GM19239 (cell line): ENCODE measurements around the gene SLC2A8.

ENCODE experiments used
- DNase-seq: peaks from one replicate; pipeline ENCODE4 v3.0.0; 2011; ENCODE audit warnings: low spot score; ENCODE audit not compliant: insufficient read length
- FAIRE-seq: peaks from 2 replicates; lab custom pipeline; 2011; peaks lifted over from hg19 to GRCh38; lab: Jason Lieb, UNC

The SLC2A8 gene

GRCh38 chr9:127423476-127423933, 26.5 kb downstream of the SLC2A8 start:
- FAIRE-seq = no peak
- DNase-seq = no peak

GRCh38 chr9:127423934-127424675, 27.1 kb downstream of the SLC2A8 start, which contains the start of gene ZNF79:
Gene ZNF79 (plus strand): TSS chr9:127424382. CDS start chr9:127424788, 406 bp downstream.
- peak; percentile 95 for FAIRE-seq
- DNase-seq = peak; percentile 93

- FAIRE-seq (no peak), DNase-seq (no peak)
These were observed 27.7 kb downstream of the SLC2A8 start for GRCh38 chr9:127424676-127424999.

GRCh38 chr9:127426756-127427155, 29.8 kb downstream of the SLC2A8 start:
- FAIRE-seq (no peak), DNase-seq (no peak)

- no peak for FAIRE-seq
- no peak for DNase-seq
These were observed 31.4 kb downstream of the SLC2A8 start for GRCh38 chr9:127428348-127428747.

- no peak for FAIRE-seq
- DNase-seq = no peak
These were observed 33.4 kb downstream of the SLC2A8 start for GRCh38 chr9:127430415-127430814.

GRCh38 chr9:127437497-127438264, 40.7 kb downstream of the SLC2A8 start:
- FAIRE-seq (no peak), DNase-seq (no peak)

GRCh38 chr9:127438394-127438793, 41.4 kb downstream of the SLC2A8 start:
- DNase-seq (no peak), FAIRE-seq (no peak)

GRCh38 chr9:127444283-127444920, 47.4 kb downstream of the SLC2A8 start:
- DNase-seq = no peak
- no peak for FAIRE-seq

GRCh38 chr9:127444921-127445850, 48.2 kb downstream of the SLC2A8 start:
- no peak for DNase-seq
- no peak for FAIRE-seq

- DNase-seq (no peak), FAIRE-seq (no peak)
These were observed 49.1 kb downstream of the SLC2A8 start for GRCh38 chr9:127445851-127446712.

- FAIRE-seq = no peak
- no peak for DNase-seq
These were observed 49.9 kb downstream of the SLC2A8 start for GRCh38 chr9:127446713-127447415.

- FAIRE-seq = no peak
- no peak for DNase-seq
These were observed 50.6 kb downstream of the SLC2A8 start for GRCh38 chr9:127447416-127448111.

- DNase-seq (no peak), FAIRE-seq (no peak)
These were observed 51.3 kb downstream of the SLC2A8 start for GRCh38 chr9:127448112-127448805.

- no peak for DNase-seq
These were observed 52.5 kb downstream of the SLC2A8 start for GRCh38 chr9:127449332-127449966.

GRCh38 chr9:127450243-127450760, 53.3 kb downstream of the SLC2A8 start:
- no peak for DNase-seq
- FAIRE-seq = no peak

More at GRCh38 chr9:127449332-127449966, 52.5 kb downstream of the SLC2A8 start:
- FAIRE-seq = no peak
